DND-41 (cell line): ENCODE results near the gene RTN4RL2.

Experiments used
- ATAC-seq: fragments of 200-7000 bp; cut with Tn5 transposase; 3 replicates; pipeline ENCODE4 v1.9.1; 2021; ENCODE audit warnings: low read depth; ENCODE audit not compliant: insufficient read depth
- DNase-seq: peaks from one replicate; pipeline ENCODE4 v3.0.0-alpha.2; 2020
- H2AFZ ChIP-seq: 2 replicates; pipeline ENCODE4 v1.6.0; 2012; ENCODE audit warnings: low read depth, low read length
- H3K27ac ChIP-seq: 2 replicates; pipeline ENCODE4 v1.5.1; 2012; ENCODE audit warnings: low read length, inconsistent platforms
- H3K27me3 ChIP-seq: fragments of 200-600 bp; sonication (generic); 2 replicates; pipeline ENCODE4 v1.6.0; 2012; ENCODE audit warnings: low read length, mild to moderate bottlenecking, inconsistent platforms; ENCODE audit not compliant: insufficient read depth, poor library complexity
- H3K36me3 ChIP-seq: 2 replicates; pipeline ENCODE4 v1.5.1; 2012; ENCODE audit warnings: low read length, inconsistent platforms; ENCODE audit not compliant: insufficient read depth
- H3K4me1 ChIP-seq: 2 replicates; pipeline ENCODE4 v1.5.1; 2012; ENCODE audit warnings: mild to moderate bottlenecking, low read length; ENCODE audit not compliant: insufficient read depth
- H3K4me2 ChIP-seq: 2 replicates; pipeline ENCODE4 v1.6.0; 2012; ENCODE audit warnings: mild to moderate bottlenecking, moderate library complexity, low read length, inconsistent platforms; ENCODE audit not compliant: insufficient read depth
- H3K4me3 ChIP-seq, 2 experiments: fragments of 200-600 bp in 1 of 2; shearing (Covaris generic) in 1 of 2; 2 replicates each; pipeline ENCODE4 v1.5.1; 2012 to 2016; ENCODE audit warnings: inconsistent platforms in 2 of 2, low read length in 2 of 2, mild to moderate bottlenecking in 2 of 2, low read depth in 1 of 2, moderate library complexity in 1 of 2
- H3K79me2 ChIP-seq: 2 replicates; pipeline ENCODE4 v1.6.0; 2012; ENCODE audit warnings: low read length, inconsistent platforms; ENCODE audit not compliant: insufficient read depth
- H3K9ac ChIP-seq: 2 replicates; pipeline ENCODE4 v1.6.0; 2012; ENCODE audit warnings: low read depth, mild to moderate bottlenecking, inconsistent platforms, low read length, moderate library complexity
- H3K9me3 ChIP-seq: 2 replicates; pipeline ENCODE4 v1.5.1; 2012; ENCODE audit warnings: low read length, moderate library complexity, mild to moderate bottlenecking, inconsistent platforms; ENCODE audit not compliant: insufficient read depth, severe bottlenecking
- H4K20me1 ChIP-seq: 2 replicates; pipeline ENCODE4 v1.6.0; 2012; ENCODE audit warnings: low read length; ENCODE audit not compliant: insufficient read depth
- EZH2 ChIP-seq: IDR thresholded peaks from 3 replicates; pipeline ENCODE4 v1.6.1; 2012; ENCODE audit warnings: borderline replicate concordance, low read depth, mild to moderate bottlenecking, moderate library complexity, low read length, inconsistent platforms; ENCODE audit not compliant: severe bottlenecking
- TF ChIP-seq, protein P1 (sequence below): IDR thresholded peaks from 2 replicates; pipeline ENCODE4 v1.5.1; 2012; ENCODE audit warnings: borderline replicate concordance, low read length, moderate library complexity, mild to moderate bottlenecking; ENCODE audit not compliant: poor library complexity, severe bottlenecking; ENCODE audit errors: extremely low read depth

Gene RTN4RL2

DNA sequence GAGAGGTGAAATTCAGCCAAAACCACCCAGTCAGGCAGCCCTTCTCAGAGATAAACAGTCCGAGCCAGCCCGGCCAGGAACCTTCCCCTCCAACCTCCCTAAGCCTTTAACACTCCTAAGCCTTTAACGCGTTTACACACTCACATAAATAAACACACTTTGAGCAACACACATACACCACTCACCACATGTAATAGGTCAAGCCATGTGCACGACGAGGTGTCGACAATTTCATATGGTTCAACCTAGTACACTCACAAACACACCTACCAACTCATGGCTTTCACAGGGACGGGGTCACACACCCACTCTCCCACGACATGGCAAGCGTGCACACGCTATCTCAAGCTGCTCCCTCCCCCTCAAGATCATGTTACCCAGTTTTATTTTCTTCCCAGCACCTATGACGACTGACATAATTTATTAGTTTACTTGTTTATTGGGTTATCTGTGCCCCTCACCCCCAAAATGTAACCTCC, 39.7 kb downstream of the RTN4RL2 start:
- DNase-seq, result no peak
- Histone ChIP-seq H3K27ac (no peak overlapping the region), H3K36me3 (peaks cover 6% of the 10 kb centered on the region; the same call in 1 of the 2 replicates), H3K4me2 (no peak overlapping the region), H3K4me3 (no peak overlapping the region), H2AFZ (no peak overlapping the region), H3K4me1 (no peaks in the 10 kb centered on the region), H3K27me3 (no peaks in the 10 kb centered on the region), H4K20me1 (no peaks in the 10 kb centered on the region), H3K9ac (no peak overlapping the region), H3K9me3 (no peaks in the 10 kb centered on the region), H3K79me2 (no peaks in the 10 kb centered on the region)
- TF ChIP-seq, protein P1, sequence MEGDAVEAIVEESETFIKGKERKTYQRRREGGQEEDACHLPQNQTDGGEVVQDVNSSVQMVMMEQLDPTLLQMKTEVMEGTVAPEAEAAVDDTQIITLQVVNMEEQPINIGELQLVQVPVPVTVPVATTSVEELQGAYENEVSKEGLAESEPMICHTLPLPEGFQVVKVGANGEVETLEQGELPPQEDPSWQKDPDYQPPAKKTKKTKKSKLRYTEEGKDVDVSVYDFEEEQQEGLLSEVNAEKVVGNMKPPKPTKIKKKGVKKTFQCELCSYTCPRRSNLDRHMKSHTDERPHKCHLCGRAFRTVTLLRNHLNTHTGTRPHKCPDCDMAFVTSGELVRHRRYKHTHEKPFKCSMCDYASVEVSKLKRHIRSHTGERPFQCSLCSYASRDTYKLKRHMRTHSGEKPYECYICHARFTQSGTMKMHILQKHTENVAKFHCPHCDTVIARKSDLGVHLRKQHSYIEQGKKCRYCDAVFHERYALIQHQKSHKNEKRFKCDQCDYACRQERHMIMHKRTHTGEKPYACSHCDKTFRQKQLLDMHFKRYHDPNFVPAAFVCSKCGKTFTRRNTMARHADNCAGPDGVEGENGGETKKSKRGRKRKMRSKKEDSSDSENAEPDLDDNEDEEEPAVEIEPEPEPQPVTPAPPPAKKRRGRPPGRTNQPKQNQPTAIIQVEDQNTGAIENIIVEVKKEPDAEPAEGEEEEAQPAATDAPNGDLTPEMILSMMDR, result no peak
- TF ChIP-seq EZH2, result no peak
- ATAC-seq, result no peak

DNA sequence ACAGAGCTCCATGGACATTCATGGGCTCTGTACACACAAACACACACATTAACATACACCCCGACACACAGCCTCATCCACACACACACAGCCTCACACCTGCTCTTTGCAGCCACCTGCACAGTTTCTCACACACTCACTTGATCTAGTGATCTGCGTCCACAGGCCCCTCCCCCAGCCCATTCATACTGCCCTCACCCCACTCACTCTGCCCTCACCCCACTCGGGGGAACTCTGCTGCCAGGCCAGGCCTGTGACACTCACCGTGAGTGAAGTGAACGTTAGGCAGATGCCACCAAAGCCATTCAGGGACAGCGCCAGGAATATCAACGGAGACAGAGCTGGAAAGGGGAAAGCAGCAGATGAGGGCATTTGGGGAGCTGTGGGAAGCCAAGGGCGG, 40.2 kb downstream of the RTN4RL2 start:
- Histone ChIP-seq H3K4me3 (no peak overlapping the region), H3K27me3 (no peaks in the 10 kb centered on the region), H3K4me1 (no peaks in the 10 kb centered on the region), H3K9ac (no peak overlapping the region), H3K79me2 (no peaks in the 10 kb centered on the region), H3K36me3 (peaks cover 6% of the 10 kb centered on the region; the same call in 1 of the 2 replicates), H3K9me3 (no peaks in the 10 kb centered on the region), H4K20me1 (no peaks in the 10 kb centered on the region), H3K27ac (no peak overlapping the region), H2AFZ (no peak overlapping the region), H3K4me2 (no peak overlapping the region)
- no peak for DNase-seq
- TF ChIP-seq, protein P1, result no peak
- TF ChIP-seq EZH2, result no peak
- ATAC-seq, result no peak

DNA sequence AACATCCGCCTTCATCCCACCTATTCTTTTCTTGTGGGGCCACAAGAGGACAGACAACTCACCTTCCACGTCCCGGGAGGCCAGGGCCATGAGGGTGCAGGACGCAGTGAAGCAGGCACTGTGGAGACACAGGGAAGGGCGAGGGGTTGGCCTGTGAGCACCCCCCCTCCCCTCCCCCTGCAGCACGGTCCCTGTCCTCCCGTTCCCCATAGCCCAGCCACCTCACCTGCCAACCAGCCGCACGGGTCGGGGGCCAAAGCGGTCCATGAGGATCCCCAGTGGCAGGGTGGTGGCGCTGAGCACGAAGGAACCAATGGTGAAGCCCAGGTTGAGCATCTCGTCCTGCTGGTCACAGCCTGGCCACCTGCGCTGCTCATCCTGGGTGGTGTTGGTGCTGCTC, 40.6 kb downstream of the RTN4RL2 start:
- Histone ChIP-seq H4K20me1 (no peaks in the 10 kb centered on the region), H3K4me3 (no peak overlapping the region), H3K4me1 (no peaks in the 10 kb centered on the region), H3K27ac (no peak overlapping the region), H3K9me3 (no peaks in the 10 kb centered on the region), H3K36me3 (peaks cover 6% of the 10 kb centered on the region; the same call in 1 of the 2 replicates), H3K27me3 (no peaks in the 10 kb centered on the region), H2AFZ (no peak overlapping the region), H3K9ac (no peak overlapping the region), H3K4me2 (no peak overlapping the region), H3K79me2 (no peaks in the 10 kb centered on the region)
- ATAC-seq (no peak), DNase-seq (no peak)
- no peak for TF ChIP-seq EZH2
- TF ChIP-seq, protein P1, result no peak

DNA sequence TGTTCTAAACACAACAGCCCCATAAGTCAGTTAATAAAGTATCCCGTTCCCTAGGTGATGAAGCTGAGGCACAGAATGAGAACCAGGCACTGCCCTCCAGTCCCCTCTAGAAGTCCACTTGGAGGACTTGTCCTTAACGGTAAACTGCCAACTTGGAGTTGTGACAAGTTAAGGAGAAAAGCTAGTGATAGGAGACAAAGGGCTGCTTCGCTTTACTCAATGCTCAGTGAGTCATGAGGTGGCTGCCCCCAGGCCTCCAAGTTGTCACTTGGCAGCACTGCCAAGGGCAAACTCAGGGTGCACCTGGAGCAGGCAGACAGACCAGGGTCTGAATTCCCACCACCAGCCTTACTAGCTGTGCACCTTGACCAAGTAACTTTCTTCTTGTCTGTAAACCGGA, 41.6 kb downstream of the RTN4RL2 start:
- Histone ChIP-seq H4K20me1 (no peaks in the 10 kb centered on the region), H3K36me3 (peaks cover 6% of the 10 kb centered on the region; the same call in 1 of the 2 replicates), H3K27me3 (no peaks in the 10 kb centered on the region), H3K79me2 (no peaks in the 10 kb centered on the region), H3K9me3 (no peaks in the 10 kb centered on the region), H3K4me2 (no peak overlapping the region), H2AFZ (no peak overlapping the region), H3K4me1 (no peaks in the 10 kb centered on the region), H3K4me3 (no peak overlapping the region), H3K9ac (no peak overlapping the region), H3K27ac (no peak overlapping the region)
- ATAC-seq (no peak), DNase-seq (no peak)
- TF ChIP-seq, protein P1, result no peak
- TF ChIP-seq EZH2, result no peak
